Peyer's patch (tissue), 4 donors: ENCODE data around the gene CHKA.

Experiments used
- CTCF ChIP-seq, 6 experiments: fragments of 450-650 bp in 4 of 6; fragments of 200-600 bp in 2 of 6; sonication (generic) in 1 of 6; IDR thresholded peaks; one replicate each; pipeline ENCODE4 v1.5.1; 2017 to 2019; ENCODE audit warnings: antibody characterized with exemption in 6 of 6, mild to moderate bottlenecking in 3 of 6, moderate library complexity in 1 of 6
- POLR2A ChIP-seq, 2 donors: fragments of 450-650 bp; IDR thresholded peaks; one replicate each; pipeline ENCODE4 v1.5.1; 2017; ENCODE audit warnings: antibody characterized with exemption in 2 of 2, mild to moderate bottlenecking in 2 of 2, moderate library complexity in 2 of 2

- TF ChIP-seq CTCF (IDR thresholded peaks at IDR 0.05) (no peak), POLR2A (IDR thresholded peaks at IDR 0.05) (no peak)
These were observed 46.4 kb downstream of the CHKA start for GRCh38 chr11:68074584-68075352.
